ENCODE measurements around the gene DDX56. TPM values are rescaled to one million over a fixed set of nuclear protein-coding genes. Genes with fewer than 3 reads are reported as not detected.

The DDX56 gene
- total and polyA plus RNA-seq, 9 of the 15 experiments (the other 6 are each of a cell fraction or from before 2014, with no cell fraction given), result 33.0 to 145 (median 102) TPM

DNA sequence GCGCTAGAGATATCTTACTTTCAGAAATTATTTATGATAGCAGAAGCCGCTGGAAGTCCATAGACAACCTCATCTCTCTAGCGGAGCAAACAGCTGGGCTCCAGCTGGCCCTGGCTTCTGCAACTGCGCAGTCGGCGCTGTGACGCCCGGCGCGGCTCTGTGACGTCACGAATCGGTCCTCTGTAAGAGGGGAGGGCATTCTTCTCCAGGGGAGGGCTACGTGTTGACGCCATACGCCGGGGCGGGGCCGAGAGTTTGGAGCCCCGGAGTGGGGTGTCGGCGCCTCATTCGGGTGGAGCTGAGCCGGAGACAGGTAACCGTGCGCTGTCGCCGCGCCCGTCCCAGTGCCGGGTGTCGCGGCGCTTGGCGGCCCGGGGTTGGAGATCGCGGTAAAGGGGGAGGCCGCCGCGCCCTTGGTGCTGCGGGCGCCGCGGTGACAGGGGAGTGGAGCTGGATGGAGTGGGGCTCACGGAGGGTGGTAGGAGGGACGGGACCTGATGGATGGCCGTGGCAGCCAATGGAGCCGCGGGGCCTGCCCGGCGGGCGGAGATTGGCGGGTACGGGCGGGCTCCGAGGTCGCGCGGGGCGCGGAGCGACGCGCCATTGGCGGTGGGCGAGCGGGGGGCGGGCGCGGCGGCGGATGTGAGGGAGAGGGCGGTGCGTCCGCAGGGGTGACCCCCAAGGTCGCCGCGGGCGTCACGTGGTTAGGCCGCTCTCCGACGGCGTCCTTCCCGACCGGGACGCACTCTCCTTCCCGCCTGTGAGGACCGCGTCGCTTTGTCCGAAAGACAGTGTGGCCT lies 32.8 kb upstream of the DDX56 start, which contains the start of gene OGDH (continued):
- TF ChIP-seq, protein P1, sequence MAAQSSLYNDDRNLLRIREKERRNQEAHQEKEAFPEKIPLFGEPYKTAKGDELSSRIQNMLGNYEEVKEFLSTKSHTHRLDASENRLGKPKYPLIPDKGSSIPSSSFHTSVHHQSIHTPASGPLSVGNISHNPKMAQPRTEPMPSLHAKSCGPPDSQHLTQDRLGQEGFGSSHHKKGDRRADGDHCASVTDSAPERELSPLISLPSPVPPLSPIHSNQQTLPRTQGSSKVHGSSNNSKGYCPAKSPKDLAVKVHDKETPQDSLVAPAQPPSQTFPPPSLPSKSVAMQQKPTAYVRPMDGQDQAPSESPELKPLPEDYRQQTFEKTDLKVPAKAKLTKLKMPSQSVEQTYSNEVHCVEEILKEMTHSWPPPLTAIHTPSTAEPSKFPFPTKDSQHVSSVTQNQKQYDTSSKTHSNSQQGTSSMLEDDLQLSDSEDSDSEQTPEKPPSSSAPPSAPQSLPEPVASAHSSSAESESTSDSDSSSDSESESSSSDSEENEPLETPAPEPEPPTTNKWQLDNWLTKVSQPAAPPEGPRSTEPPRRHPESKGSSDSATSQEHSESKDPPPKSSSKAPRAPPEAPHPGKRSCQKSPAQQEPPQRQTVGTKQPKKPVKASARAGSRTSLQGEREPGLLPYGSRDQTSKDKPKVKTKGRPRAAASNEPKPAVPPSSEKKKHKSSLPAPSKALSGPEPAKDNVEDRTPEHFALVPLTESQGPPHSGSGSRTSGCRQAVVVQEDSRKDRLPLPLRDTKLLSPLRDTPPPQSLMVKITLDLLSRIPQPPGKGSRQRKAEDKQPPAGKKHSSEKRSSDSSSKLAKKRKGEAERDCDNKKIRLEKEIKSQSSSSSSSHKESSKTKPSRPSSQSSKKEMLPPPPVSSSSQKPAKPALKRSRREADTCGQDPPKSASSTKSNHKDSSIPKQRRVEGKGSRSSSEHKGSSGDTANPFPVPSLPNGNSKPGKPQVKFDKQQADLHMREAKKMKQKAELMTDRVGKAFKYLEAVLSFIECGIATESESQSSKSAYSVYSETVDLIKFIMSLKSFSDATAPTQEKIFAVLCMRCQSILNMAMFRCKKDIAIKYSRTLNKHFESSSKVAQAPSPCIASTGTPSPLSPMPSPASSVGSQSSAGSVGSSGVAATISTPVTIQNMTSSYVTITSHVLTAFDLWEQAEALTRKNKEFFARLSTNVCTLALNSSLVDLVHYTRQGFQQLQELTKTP (IDR thresholded peaks at IDR 0.05; ENCODE audit: low read depth in 1 of 2, partially characterized antibody in 2 of 2), result no peak
- TF ChIP-seq MAFF (IDR thresholded peaks at IDR 0.05; ENCODE audit: low read length), result no peak
- TF ChIP-seq FOXP1 (CRISPR knock-in tag; IDR thresholded peaks at IDR 0.05), result no peak
- TF ChIP-seq LEF1 (IDR thresholded peaks at IDR 0.05), result no peak

DNA sequence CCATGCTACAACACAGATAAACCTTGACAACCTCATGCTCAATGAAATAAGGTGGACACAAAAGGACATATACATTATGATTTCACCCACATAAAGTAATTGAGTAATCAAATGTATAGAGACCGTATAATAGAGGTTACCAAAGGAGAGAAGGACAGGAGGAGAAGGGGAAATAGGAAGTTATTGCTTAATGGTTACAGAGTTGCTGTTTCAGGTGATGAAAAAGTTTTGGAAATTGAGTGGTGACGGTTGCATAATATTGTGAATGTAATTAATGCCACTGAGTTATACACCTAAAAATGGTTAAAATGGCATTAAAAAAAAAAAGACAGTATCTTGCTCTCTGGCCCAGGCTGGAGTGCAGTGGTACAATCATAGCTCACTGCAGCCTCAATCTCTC lies 31.2 kb upstream of the DDX56 start:
- H3K4me1 ChIP-seq (replicated peaks in 1 of 2; ENCODE audit: control insufficient read depth in 2 of 2, insufficient read depth in 2 of 2, low read length in 2 of 2), result peaks cover 8 to 27% of the 10 kb centered on the region in 2 experiments; a peak in 4 of 5 replicates

More for the DNA sequence above, 31.2 kb upstream of the DDX56 start:
- Histone ChIP-seq H3K9me3 (replicated peaks; ENCODE audit: control insufficient read depth, insufficient read depth, low read depth, low read length) (no peaks in the 10 kb centered on the region), H3K27ac (ENCODE audit: extremely low read depth, low read depth, low read length) (no peak overlapping the region), H3K9me1 (ENCODE audit: control insufficient read depth, insufficient read depth, low read length) (no peaks in the 10 kb centered on the region), H4K20me1 (replicated peaks; ENCODE audit: control insufficient read depth, insufficient read depth, low read length) (no peaks in the 10 kb centered on the region; the same call in 1 of the 2 replicates), H3K9ac (ENCODE audit: insufficient read depth in 1 of 2, low read depth in 2 of 2, low read length in 2 of 2) (no peak overlapping the region; a peak in 1 of 4 replicates), H3K79me2 (ENCODE audit: control insufficient read depth, insufficient read depth, low read length) (peaks cover 31% of the 10 kb centered on the region), H3K4me2 (ENCODE audit: insufficient read depth, low read length) (peak overlapping the region; percentile 82), H3K36me3 (ENCODE audit: control insufficient read depth, insufficient read depth, low read length) (peaks cover 12% of the 10 kb centered on the region), H3K27me3 (ENCODE audit: control insufficient read depth in 2 of 2, insufficient read depth in 2 of 2, low read length in 2 of 2) (0 out of 5 replicates have a peak, but pooled peaks cover 0 to 7% of the 10 kb centered on the region in 2 experiments), H3K4me3 (no peak overlapping the region), H2AFZ (ENCODE audit: low read depth, low read length) (no peak overlapping the region)
- TF ChIP-seq CEBPG (CRISPR knock-in tag; IDR thresholded peaks at IDR 0.05) (no peak), CEBPG (tag; conservative IDR thresholded peaks at IDR 0.05 in 1 of 2, IDR thresholded peaks at IDR 0.05 in 1 of 2) (peak; percentile 55 to 65; a peak in 2 of 4 replicates), HDAC3 (IDR thresholded peaks at IDR 0.05; ENCODE audit: borderline replicate concordance, partially characterized antibody) (no peak), HSF4 (CRISPR knock-in tag; IDR thresholded peaks at IDR 0.05; ENCODE audit: borderline replicate concordance) (no peak), DPF2 (IDR thresholded peaks at IDR 0.05) (no peak), CEBPB (tag; IDR thresholded peaks at IDR 0.05) (peak; percentile 76)
- intact Hi-C loops (cut with micrococcal nuclease) (loop anchor here (5.0 kb wide), 2 partner anchors 72 to 157 kb away; no protein-coding TSS in a partner anchor), in situ Hi-C loops (cut with MboI) (no loop called here)
- no peak for DNase-seq (ENCODE audit: extremely low read depth in 1 of 4, low spot score in 3 of 4)
- 38% methylated on average over 2 of the region's 2 CpGs for WGBS (ENCODE audit: insufficient coverage, low coverage, missing lambda C conversion rate)
- no peak for FAIRE-seq
- BruUV-seq (replicated peaks), result no TSS peak
- no peak for ATAC-seq
- CTCF ChIA-PET (ENCODE audit: low intra/inter-chr PET ratio), result no interaction called here
- POLR2A ChIA-PET, result interaction anchor here (0.6 to 2.7 kb wide), 2 partner anchors 13 to 23 kb away, joined by 3 to 13 read pairs; partner anchors contain the start of gene TMED4
